WI38 (cell line): ENCODE results near the gene NLRP10.

Experiments
- H3K4me3 ChIP-seq: 2 replicates; pipeline ENCODE4 v1.5.1; 2011; ENCODE audit warnings: low read depth, mild to moderate bottlenecking, control low read depth, low read length
- CTCF ChIP-seq: IDR thresholded peaks from 2 replicates; pipeline ENCODE4 v1.5.1; 2012; ENCODE audit warnings: low read depth, mild to moderate bottlenecking, control low read depth, low read length

The NLRP10 gene

DNA sequence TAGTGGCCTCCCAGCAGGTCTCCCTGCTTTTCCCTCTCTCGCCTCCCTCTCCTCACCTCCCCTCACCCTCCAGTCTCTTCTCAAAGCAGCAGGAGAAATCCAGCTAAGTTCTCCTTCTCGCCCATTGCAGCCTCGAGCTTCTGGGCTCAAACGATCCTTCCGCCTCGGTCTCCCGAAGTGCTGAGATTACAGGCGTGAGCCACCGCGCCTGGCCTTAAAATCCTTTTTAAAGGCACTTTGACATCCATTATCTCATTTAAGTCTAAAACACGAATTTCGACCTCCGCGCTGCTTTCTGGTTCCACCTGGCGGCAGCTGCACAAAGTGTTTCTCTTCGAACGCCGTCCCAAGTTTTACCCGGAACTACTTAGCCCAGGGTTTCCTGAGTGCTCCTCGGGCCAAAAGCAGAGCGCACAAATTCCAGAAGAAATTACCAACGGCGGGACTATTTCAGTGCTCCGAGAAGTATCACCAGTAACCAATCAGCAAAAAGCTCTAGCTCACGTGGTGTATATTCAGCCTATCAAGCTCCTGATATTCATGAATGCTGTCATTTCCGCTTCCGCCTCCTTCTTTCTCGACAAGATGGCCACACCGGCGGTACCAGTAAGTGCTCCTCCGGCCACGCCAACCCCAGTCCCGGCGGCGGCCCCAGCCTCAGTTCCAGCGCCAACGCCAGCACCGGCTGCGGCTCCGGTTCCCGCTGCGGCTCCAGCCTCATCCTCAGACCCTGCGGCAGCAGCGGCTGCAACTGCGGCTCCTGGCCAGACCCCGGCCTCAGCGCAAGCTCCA is 21.7 kb upstream of the NLRP10 start, which contains the start of gene EIF3F:
Gene EIF3F, plus strand, starts transcription at position 570 of the 792 bp plus-strand sequence. Its CDS starts 16 bp downstream, at position 586.
- H3K4me3 ChIP-seq, result peak within 1 kb of the TSS; percentile 78
- peak; percentile 69 for TF ChIP-seq CTCF

DNA sequence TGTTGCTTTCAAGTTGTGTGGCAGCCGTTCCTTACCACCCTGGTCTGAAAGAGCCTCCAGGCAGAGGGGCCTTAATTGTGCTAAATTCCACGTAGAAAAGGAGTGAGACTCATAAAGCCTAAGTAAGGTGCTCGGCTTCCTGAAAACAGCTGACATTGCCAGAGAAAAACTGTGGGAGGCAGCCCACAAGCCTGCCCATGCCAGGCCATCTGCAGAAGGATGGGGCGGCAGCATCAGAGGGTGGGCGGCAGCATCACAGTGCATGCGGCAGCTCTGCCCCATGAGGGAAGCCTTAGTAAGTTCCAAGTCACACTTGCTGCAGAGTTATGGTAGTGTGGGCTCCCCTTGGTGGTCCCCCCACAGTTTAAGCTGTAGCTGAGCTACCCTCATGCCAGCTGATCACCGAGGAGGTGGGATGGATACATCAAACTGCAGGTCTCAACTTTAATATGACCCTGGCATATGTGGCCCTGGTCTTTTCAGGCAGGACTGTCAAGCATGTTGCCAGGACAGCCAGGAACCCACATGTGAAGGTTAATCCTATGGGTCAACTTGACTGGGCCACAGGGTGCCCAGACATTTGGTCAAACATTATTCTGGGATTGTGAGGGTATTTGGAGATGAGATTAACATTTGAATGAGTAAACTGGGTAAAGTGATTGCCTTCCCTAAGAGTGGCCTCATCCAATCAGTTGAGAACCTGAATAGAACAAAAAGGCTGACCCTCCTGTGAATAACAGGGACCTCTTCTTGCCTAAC is 18.8 kb upstream of the NLRP10 start:
- TF ChIP-seq CTCF, result no peak
- H3K4me3 ChIP-seq, result no peak overlapping the region

DNA sequence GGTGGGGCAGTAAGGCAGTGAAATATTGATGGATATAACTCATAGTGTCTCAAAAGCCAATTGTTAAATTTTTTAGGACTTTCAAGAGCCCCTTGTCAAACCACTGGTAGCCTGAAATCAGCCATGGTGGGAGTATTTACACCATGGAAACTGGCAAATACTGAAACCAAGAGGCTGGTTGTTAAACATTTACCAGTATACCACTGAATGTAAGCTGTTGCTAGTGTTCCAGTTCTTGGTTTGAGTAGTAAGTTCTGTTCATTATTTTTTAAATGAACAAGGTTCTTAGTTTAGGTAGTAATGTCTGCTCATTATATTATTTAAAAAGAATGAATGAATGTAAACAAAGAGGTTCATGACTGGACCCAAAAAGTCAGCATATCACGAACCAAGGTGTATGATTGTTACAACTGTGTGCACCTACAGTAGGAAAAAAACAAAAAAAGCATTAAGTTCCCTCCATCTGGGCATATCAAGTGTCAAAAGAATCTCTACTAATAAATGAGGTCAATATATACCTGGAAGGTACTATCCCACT is 17.4 kb upstream of the NLRP10 start:
- TF ChIP-seq CTCF, result no peak
- H3K4me3 ChIP-seq, result no peak overlapping the region

DNA sequence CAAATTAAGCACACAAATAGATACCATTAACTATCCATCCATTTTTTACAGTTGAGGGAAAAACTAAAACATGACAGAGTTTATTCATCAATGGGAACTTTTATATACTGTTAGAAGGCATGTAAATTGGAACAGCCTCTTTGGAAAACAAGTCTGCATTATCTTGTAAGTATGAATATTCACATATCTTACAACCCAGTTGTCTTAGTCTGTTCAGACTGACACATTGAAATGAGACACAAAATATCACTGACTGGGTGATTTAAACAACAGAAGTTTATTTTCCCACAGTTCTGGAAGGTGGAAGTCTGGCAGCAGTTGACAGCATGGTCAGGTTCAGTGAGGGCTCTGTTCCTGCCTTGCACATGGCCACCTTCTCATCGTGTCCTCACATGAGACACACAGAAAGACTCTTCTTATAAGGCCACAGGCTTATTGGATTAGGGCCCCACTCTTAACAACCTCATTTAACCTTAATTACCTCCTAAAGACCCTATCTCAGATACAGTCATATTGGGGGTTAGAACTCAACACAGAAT is 16.4 kb upstream of the NLRP10 start:
- TF ChIP-seq CTCF, result no peak

GRCh38 chr11:7977232-7977917 is 12.1 kb upstream of the NLRP10 start:
- no peak for TF ChIP-seq CTCF
- H3K4me3 ChIP-seq, result peak overlapping the region; percentile 2; the same call in 1 of the 2 replicates

More for the DNA sequence above, 16.4 kb upstream of the NLRP10 start:
- H3K4me3 ChIP-seq, result no peak overlapping the region

GRCh38 chr11:7974668-7975067 is 9.4 kb upstream of the NLRP10 start:
- H3K4me3 ChIP-seq, result no peak overlapping the region
- no peak for TF ChIP-seq CTCF
